ENCODE data around the gene SIAH3.

SIAH3 gene

DNA sequence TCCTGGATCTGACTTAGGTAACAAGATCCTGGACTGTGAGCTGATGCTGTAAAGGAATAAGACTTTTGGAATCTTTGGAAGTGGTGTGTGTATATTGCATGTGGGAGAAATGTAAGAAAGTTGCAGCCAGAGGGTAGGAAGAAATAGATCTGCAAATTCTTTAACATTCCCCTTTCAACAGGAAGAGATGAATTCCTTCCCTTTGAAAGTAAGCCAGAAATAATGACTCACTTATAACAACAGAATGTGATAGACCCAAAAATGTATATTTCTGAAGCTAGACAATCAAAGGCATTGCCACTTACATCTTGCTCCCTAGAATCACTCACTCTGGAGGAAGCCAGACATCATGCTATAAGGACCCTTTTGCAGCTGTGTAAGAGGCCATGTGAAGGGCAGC, 9.8 kb upstream of the SIAH3 start:
- DNase-seq = no peak

DNA sequence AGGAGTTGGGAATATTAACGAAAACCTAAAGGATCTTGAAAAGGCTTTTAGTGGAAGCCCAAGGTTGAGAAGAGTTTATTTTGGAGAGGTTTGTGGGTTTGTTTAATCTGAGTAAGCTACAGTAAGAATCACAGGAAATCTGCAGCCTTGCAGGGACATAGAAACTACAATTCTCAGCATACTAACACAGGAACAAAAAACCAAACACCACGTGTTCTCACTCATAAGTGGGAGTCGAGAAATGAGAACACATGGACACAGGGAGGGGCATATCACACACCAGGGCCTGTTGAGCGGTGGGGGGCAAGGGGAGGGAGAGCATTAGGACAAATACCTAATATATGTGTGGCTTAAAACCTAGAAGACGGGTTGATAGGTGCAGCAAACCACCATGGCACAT, 8.7 kb upstream of the SIAH3 start:
- no peak for DNase-seq

DNA sequence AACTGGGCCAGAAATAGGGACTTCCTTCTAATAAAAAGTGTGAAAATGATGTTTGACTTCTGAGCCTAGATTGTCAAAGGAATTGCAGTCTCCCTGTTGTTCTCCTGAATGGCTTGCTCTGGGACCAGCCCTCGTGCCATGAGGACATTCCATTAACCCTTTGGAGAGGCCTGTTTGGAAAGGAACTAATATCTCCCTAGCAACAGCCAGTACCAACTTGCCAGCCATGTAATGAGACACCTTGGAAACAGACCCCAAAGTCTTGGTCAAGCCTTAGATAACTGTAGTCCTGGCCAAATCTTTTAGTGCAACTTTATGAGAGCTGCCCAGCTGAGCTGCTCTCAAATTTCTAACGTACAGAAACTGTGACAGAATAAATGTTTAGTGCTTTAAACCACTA, 8.2 kb upstream of the SIAH3 start:
- DNase-seq = no peak

DNA sequence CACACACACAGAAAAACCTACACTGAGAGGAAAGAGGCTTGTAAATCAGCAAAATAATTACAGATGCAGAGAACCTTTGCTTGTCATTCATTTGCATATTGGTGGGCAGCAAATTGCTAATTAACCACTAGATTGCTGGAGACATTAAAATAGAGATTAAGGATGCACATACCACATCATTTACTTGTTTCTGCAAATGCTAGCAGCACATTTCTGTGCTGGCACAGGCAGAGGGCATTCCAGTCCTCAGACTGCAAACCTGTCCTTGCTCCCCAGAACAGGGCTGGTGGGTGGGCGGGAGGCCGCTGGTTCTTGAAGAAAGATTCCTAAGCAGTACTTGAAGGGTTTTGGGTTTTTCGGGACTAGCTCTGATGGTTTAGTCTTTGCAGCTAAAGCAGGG, 941 bp upstream of the SIAH3 start:
- DNase-seq = no peak

DNA sequence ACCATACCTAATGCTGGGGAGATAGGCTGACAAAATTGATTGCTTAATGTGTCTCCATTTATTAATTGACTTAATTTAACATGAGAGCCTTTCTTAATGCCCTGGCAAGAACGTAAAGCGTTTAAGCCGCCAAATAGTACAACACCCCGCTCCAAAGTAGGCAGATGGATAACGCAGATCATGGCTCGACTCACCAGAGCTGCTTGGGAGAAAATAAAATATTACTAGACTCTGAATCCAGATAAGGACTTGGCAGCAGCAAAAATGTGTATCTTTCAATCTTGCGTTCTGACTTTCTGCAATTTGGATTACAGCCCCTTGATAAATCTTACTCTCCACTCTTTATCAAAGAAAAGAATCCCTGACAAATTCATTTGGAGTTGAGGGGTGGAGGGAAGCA, 403 bp upstream of the SIAH3 start:
- DNase-seq = no peak

DNA sequence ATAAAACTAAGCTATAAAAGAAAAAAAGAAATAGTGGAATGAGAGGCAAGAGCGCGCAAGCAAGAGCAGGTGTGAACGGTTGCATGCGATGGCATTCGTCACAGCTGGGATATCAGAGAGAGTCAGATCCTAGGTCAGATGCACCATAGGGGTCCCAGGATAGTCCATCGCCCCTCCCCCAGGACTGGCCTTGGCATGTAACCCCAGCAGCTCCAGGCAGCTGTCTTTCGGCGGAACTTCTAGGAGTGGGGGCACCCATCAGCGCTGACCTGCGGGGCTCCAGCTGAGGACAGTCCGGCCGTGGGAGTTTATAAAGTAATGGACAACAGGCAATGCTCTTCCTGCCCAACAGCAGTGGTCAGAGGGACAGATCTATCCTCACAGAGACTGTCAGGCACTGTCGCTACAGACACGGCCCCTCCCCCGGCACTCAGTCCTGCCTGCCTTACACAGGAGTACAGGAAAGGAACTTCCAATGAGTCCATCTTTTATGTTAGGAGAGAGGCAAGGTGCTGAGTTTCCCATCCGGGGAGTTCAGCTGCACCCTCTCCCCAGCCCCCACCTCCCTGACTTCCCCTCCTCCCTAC, 1.4 kb downstream of the SIAH3 start:
- no peak for DNase-seq

DNA sequence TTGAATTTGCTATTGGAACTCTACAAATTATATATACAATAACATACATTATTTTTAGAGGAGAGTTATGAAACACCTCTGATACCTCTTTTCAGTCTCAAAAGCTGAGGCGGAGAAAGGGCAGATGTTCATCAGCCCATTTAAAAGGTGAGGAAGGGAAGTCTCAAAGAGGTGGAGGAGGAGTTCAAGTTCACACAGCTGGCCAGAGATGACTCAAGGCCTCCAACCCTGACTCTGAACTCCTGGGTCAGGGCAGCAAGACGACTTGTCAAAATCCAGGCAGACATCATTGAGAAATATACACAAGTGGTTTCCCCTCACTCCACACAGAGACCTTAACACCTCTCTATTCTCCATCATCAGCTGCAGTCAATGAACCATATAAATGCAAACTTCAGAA, 2.1 kb downstream of the SIAH3 start:
- no peak for DNase-seq

DNA sequence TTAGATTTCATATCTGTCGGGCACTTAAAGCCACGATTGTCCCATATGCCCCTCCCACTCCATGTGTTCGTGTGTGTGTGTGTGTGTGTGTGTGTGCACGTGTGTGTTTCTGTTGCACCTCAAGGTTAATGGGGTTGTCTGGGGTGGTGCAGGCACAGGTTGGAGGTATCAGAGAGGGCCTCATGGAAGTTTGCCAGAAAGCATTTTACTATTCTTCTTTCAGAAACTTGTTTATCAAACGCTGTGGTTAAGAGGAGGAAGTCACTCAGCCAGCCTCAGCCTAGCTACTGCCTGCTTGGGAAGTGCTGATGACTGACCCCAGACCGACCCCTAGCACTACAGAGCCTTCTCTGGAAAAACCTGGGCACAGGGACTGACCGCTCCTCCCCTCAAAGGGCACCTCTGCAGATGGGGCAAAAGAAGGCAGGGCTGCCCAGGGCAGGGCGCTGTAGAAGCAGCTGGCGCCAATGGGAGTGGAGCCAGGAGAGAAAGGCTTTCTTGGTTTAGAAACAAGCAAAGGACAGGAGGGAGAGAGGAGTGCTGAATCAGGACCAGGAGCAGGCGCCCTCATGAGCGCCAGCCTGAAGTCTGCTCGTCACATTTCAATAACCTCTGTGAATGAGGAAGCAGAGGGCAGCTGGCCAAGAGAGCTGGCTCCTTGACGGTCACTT, 3.9 kb downstream of the SIAH3 start:
- DNase-seq = no peak

DNA sequence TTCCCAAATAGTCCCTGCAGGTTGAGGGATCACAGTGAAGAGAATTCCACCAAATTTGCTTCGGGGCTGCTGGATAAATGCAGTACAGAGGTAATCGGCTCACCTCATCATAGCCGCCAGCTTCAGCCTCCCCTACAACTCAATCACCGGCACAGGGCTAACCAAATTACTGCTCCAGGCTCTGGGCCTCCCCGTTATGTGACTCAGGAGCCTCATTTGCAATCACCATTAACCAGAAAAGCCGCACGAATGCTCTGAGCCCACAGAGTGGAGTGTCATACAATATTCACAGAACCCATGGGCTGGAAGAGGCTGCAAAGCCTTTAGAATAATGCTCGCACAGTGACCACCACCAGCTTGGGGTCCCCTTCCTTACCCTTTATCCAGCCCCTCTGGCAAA, 4.9 kb downstream of the SIAH3 start:
- no peak for DNase-seq

DNA sequence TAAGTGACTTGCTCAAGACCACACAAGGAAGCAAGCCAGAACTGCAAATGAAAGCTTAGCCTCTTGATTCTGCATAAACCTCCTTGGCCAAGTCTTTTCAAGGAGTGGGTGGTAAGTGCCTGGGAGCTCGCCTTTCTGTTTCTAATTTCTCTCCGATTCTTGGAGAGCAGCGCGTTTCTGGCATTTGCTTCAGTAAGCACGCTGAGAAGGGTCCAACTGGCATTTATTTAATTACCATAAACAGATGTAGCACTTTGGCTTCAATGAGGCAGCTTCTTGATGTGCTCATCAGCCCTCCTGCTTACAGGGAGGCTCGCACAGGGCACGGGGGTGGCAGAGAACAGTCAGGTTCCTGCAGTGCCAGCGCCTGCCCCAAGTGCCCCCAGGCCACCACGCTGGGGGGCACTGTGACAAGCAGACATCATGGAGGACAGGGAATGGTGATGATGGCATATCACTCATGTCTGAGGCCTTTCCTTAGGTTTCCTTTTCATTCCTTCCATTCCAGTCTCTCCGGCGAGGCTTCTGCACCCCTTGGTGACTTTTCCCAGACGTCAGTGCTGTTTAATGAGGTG, 13.3 kb downstream of the SIAH3 start:
- no peak for DNase-seq

DNA sequence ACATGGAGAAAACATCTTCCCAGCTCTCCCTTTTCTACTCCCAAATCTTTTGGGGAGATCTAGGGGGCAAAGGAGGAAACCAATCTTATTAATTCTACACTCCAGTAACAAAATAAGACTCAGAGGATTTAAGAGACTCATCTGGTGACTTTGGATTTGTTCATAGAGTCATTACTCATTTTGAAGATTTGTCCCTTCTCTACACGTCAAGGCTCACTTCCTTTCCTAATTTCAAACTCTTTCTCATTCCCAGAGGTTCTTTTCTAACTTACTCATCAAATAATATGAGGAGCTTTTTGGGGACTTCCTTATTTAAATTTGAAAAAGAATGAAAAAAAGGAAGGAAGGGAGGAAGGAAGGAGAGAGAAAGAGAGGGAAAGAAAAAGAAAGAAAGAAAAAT, 14.4 kb downstream of the SIAH3 start:
- no peak for DNase-seq

DNA sequence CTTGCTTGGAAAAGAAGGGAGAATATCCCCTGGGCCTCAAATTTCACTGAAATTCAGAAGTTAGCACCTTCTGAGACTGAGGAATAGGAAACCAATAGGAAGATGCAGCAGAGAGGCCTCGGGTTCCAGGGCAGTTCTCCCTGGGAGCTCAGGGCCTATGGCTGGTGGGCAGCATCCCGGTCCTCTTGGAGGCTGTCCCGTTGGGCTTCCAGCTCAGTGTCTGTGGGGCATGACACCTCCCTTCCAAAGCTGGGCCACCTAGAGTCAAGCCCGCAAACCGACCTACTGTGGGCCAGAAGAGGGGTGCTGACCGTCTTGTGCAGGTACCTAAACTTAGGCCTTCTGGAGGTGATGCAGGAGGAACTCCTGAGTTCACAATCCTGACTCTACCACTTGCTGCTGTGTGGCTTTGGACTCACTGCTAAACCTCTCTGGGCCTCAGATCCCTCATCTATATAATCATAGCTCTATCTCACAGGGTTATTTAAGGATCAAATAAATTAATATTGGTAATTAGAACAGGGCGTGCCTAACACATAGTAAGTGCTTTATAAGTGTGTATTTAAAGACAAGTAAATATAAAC, 17.1 kb downstream of the SIAH3 start:
- DNase-seq = no peak

DNA sequence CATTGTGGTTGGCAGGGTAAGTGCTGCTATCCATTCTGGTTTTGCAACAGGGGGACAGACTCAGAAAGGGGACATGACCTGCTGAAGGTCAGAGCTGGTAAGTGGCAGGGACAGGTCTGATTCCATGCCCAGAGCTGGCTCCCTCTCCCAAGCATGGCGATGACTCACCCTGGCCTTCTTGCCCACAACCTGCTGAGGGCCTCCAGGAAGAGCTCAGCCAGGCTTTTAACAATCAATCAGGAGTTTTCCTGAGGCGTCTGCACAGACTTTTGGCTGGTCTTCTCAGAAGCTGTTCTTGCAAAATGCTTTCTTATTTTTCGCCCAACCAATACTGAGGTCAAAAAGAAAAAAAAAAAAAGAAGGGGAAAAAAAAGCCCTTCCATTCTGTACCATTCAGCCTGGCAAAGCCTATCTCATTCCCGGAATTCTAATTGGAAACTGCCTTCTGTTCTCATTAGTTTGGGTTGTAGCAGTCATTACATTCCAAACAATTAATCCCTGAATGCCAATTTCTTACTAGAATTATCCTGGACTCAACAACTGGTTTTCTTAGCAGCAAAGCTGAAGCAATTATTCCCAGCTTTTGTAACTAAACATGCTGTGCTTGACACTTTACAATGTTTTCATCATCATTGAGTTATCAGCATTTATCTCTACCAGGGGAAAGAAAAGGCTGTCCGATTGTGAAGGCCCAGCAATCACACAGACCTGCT, 17.7 kb downstream of the SIAH3 start:
- no peak for DNase-seq

DNA sequence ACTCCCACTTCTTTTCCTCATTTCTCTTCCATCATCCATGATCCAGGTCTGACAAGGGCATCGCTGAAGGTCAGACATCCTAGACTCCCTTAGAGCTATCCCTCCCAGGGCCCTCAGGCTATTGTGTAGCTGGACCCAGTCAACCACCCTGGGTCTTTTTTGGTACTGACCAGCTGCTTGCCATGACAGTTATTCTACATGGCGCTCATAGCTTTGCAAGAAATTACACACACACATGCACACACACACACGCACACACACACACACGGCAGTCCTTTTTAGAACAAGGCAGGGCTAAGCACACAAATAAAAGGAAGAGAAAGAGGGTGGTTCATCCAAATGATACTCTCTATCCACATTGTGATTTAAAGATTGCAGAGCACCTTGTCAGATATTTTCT, 18.3 kb downstream of the SIAH3 start:
- no peak for DNase-seq

DNA sequence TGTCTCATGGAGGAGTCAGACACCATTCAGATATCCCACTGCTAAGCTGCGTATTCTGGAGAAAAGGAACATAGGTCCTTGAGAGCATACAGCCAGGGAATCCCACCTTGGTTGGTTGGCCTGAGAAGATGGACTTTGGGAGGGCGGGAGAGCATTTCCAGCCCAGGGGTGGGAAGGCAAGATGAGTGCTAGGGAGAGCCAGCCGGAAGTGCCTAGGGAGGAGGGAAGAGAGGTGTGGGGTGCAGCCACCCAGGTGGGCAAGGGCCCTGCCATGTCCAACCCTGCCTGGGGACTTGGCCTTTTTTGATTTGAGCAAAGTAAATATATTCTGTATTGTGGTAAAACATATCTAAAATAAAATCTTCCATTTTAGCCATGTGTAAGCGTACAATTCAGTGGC, 19.7 kb downstream of the SIAH3 start:
- DNase-seq = no peak

DNA sequence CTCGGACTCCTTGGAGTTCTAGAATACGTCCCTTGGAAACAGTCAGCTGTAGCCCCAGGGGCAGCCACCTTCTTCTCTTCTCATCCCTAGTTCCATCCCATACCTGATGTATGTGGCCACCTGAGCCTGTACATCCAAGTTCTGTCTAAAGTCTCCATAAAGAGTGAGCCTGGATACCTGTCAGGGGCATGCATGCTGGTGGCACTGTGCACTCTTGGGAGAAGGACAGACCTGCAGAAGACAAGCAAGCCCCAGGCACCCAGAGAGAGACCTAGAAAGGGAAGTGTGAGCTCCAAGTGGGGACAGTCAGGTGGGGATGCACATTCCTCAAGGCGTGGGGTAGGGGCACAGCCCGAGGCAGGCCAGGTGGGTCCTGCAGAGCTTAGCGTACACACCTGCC, 21.4 kb downstream of the SIAH3 start:
- DNase-seq = no peak

DNA sequence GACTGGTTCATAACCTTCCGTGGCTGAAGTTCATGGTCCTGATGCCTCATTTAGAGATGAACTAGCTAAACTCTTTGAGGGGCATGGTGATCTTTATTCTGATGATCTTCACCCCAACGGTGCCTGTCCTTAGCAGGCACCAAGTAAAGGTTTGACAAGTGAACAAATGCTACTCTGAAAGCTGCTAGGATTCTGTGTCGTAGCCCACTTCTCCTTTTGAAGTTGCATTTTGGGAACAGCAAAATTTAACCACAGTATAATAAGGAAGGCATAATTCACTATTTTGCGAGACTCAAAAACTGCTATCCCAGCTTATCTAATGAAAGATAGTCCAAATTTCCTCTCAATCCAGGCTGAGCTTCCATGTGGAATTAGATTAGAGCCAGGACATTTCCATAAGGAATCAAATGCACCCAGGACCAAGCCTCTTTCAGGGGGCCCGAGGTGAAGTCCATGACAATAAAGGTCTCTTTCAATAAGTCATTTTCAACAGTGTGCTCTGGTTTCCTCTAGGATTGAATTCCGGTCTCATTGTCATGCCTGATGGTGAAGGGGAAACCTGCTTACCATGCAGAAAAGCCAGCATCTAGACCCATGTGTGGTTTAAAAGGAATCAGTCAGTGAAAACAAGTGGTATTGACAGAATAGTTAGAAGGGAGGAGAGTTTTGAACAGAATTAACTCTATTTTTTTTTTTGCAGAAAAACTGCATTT, 23.1 kb downstream of the SIAH3 start:
- DNase-seq = no peak

DNA sequence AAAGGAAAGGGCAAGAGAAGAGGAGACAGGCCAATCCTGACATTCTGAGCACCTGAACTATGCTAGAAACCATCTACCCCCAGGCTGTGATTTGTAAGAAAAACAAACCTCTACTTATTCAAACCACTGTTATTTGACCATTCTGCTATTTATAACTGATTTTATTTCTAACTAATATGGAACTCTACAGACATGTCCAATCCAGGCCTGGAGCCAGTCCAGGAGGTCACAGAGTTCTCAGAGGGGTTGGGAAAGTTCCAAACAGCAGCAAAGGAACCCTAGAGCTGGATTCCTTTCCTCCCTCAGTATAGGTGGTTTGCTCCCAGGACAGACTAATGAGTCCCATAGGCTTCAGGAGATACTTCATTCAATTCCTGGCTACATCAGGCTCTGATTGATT, 24.2 kb downstream of the SIAH3 start:
- no peak for DNase-seq

DNA sequence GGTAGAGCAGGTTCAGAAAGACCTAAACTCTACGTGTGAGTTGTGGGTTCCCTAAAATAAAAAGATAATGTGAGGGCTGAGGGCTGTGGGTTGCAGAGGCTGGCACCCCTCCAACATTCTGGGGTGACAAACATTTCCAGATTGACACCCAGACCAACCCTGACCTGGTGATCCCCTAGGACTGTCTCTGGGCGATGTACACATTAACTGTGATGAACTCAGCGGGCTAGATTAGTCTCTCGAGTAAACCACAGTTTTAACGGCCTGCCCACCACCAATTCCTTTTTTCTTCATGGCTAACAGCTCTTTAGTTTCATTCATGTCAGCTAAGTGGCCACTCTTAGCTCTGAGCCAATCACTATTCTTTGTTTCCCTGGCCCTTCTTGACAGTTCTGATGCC, 24.8 kb downstream of the SIAH3 start:
- no peak for DNase-seq

DNA sequence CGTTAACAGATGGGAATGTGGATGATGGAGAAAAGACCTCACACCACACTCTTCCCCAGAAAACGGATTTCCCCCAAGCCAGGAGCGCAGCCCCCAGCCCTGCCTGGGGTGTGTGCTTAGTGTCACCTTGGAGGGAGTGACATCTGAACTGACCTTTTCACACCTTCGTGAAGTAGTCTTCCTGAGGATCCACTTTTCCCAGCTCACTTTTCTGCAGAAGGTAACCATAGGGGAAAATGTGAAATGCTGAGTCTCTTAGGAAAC, 26.2 kb downstream of the SIAH3 start:
- no peak for DNase-seq

DNA sequence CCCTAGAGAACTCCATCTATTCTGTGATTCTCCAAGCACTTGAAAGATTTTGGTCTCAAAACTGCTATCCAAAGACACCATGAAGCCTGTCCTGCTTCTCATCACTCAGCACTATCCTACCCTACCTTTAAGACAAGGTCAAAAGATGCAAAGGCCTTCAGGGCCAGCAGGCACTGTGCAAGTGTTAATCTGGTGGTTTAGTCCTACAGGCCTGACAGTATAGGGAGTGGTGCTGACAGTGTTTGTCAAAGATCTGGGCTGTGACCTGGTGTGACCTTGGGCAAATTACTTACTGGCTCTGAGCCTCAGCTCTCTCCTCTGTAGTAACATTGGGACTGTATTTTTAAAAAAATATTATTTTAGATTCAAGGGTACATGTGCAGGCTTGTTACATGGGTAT, 28.0 kb downstream of the SIAH3 start:
- DNase-seq = no peak

DNA sequence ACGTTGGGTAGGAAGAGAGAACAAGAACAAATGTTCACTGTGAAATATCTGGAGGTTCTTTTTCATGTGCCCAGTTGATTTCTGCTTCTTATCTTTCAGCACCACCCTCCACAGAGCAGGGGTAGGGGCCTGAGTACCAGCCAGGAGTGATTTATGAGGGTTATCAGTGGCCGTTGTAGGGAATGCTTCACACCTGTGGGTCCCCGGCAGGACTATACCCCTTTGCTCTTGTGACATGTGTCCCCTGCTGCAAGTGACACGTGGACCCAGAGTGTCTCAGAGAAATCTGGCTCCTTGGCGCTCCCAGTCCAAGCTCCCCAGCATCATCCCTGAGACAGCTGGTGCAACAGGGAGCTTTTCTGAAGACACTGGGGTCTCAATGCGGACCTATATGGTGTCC, 29.7 kb downstream of the SIAH3 start:
- DNase-seq = no peak

DNA sequence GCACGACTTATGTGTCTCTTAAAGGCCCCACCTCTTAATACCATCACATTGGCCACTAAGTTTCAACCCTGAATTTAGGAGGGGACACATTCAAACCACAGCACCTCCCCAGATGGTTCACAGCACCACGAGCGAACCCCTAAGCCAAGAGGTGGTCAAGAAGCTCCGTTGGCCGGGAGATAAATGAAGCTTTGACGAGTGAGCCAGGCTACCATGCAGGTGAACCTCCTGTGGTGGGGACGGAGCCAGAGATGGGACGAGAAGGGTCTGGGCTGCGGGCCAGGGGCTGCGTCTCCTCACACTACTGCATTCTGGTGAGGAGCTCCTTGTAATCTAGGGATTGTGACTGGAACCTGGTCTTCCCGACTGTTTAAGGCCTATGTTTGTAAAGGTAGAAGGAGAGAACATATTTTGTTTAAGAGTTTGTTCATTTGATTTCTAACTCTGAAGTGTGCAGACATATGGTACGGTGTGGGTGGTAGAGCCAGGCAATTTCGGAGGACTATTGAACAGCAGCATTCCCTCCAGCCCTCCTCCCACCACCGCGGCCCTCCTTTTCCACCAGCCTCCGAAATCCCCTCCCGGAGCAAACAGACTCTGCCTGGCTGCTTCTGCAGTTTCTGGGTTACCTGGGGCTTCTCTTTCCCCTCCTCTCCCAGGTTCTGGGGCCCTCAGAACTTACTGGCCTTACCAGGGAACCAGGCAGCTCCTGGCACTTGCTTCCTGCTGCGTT, 31.3 kb downstream of the SIAH3 start:
- no peak for DNase-seq

All from amniotic stem cell (primary cell).